Suprapubic skin (tissue), 4 donors: ENCODE measurements around the gene COL7A1.

Experiments
- POLR2A ChIP-seq, 2 donors: fragments of 450-650 bp; IDR thresholded peaks; one replicate each; pipeline ENCODE4 v1.6.1; 2017; ENCODE audit warnings: antibody characterized with exemption in 2 of 2, mild to moderate bottlenecking in 2 of 2, moderate library complexity in 2 of 2
- POLR2AphosphoS5 ChIP-seq, 3 donors: sonication (generic); formaldehyde crosslinking; IDR thresholded peaks; one replicate each; pipeline ENCODE4 v1.6.1; 2017; ENCODE audit warnings: antibody characterized with exemption in 3 of 3
- TF ChIP-seq, protein P1 (sequence below), 2 donors: fragments of 200-600 bp in 1 of 2; fragments of 450-650 bp in 1 of 2; sonication (generic) in 1 of 2; IDR thresholded peaks; one replicate each; pipeline ENCODE4 v1.5.1; 2016 to 2019; ENCODE audit warnings: antibody characterized with exemption in 2 of 2, mild to moderate bottlenecking in 1 of 2, moderate library complexity in 1 of 2

DNA sequence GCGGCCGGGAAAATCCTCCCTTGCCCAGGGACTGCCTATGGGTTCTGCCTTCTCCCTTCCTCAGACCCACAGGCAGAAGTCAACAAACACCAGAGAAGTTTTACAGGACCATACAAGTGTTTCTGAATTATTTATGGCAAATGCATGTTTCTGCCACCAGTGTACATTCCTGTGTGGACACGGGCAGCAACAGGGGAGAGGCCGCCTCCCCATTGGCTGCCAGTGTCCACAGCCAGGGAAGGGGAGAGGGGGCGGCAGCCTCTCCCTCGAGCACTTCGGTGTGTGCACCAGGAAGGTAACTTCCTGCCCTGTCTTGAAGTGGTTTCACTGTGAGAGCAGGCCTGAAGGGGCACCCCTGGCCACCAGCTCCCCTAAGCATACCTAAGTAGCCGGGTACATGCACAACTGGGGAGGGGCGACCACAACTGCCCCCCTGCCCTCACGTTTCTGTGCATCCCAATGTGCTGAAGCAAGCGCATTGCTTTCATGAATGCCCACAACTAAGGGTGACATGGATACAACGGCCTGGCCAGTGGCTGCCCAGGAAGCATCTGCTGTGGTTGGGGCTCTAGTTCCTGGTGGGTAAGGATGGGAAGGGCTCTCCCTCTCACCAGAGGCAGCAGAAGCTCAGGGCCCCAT lies 76.4 kb downstream of the COL7A1 start:
- TF ChIP-seq, protein P1, sequence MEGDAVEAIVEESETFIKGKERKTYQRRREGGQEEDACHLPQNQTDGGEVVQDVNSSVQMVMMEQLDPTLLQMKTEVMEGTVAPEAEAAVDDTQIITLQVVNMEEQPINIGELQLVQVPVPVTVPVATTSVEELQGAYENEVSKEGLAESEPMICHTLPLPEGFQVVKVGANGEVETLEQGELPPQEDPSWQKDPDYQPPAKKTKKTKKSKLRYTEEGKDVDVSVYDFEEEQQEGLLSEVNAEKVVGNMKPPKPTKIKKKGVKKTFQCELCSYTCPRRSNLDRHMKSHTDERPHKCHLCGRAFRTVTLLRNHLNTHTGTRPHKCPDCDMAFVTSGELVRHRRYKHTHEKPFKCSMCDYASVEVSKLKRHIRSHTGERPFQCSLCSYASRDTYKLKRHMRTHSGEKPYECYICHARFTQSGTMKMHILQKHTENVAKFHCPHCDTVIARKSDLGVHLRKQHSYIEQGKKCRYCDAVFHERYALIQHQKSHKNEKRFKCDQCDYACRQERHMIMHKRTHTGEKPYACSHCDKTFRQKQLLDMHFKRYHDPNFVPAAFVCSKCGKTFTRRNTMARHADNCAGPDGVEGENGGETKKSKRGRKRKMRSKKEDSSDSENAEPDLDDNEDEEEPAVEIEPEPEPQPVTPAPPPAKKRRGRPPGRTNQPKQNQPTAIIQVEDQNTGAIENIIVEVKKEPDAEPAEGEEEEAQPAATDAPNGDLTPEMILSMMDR (IDR thresholded peaks at IDR 0.05): no peak
- no peak for TF ChIP-seq POLR2A (IDR thresholded peaks at IDR 0.05)
- TF ChIP-seq POLR2AphosphoS5 (IDR thresholded peaks at IDR 0.05): no peak
